Motor neuron (in vitro differentiated cells): Measurements from ENCODE around the gene RTN4R. TPM values are rescaled to one million over a fixed set of nuclear protein-coding genes. Genes with fewer than 3 reads are reported as not detected.

Experiments used
- ATAC-seq, 8 experiments: fragments of 200-7000 bp; cut with Tn5 transposase; replicated peaks in 6 of 8; 2 replicates each; pipeline ENCODE4 v1.8.0; 2021; ENCODE audit warnings: mild to moderate bottlenecking in 8 of 8, moderate library complexity in 8 of 8
- H3K27ac ChIP-seq, 2 donors: fragments of 250-450 bp; sonication (Bioruptor Pico); 2 replicates each; pipeline ENCODE4 v1.9.0; 2021; ENCODE audit warnings: antibody characterized with exemption in 2 of 2, mild to moderate bottlenecking in 2 of 2, moderate library complexity in 1 of 2
- H3K4me1 ChIP-seq, 2 donors: fragments of 250-450 bp; sonication (Bioruptor Pico); replicated peaks in 1 of 2; 2 replicates each; pipeline ENCODE4 v1.6.1; 2021; ENCODE audit warnings: antibody characterized with exemption in 2 of 2, mild to moderate bottlenecking in 2 of 2, moderate library complexity in 1 of 2
- H3K4me3 ChIP-seq, 5 donors: fragments of 250-450 bp; sonication (Bioruptor Pico); 2 replicates each; pipeline ENCODE4 v1.9.0; 2021; ENCODE audit warnings: antibody characterized with exemption in 5 of 5, mild to moderate bottlenecking in 5 of 5, moderate library complexity in 4 of 5
- WGBS, 10 experiments: fragments of 450-650 bp; shearing (Covaris generic); methylation state at CpG; one replicate each; pipeline ENCODE4 v1.0.0; 2022; 5-methylcytosine and 5-hydroxymethylcytosine counted together
- in situ Hi-C, 9 experiments: fragments of 400-800 bp; cut with MboI; loops; one replicate each; pipeline ENCODE4 v1.15.0; 2021; ENCODE audit warnings: low sequenced_read_pairs in 9 of 9, low pct_unique_long_range_greater_than_20kb in 2 of 9; ENCODE audit not compliant: unreplicated experiment in 9 of 9
- total RNA-seq, 8 experiments: library from RNA; unstranded; fragments of 300-600 nt; gene quantifications; 2 replicates each; pipeline versions ENCODE4 v1.2.3 to v1.2.4, GENCODE V29; 2022

The RTN4R gene
- total RNA-seq, 8 experiments from 2014 or later, result 1.0 to 17.7 (median 6.3) TPM

GRCh38 chr22:20203142-20203551 lies 65.0 kb downstream of the RTN4R start:
- Histone ChIP-seq H3K27ac (peak overlapping the region in 1 of 2 donors; percentile 32), H3K4me1 (peaks cover 58 to 60% of the 10 kb centered on the region in 2 donors), H3K4me3 (no peak overlapping the region)
- WGBS, 10 experiments, result 83% methylated on average over 1 of the region's 4 CpGs; no CpG with 5 or more reads in 9 of the 10 experiments
- ATAC-seq, result no peak
- in situ Hi-C loops, result no loop called here

- H3K4me1 ChIP-seq, result peaks cover 53 to 63% of the 10 kb centered on the region in 2 donors
- H3K27ac ChIP-seq, result no peak overlapping the region
- no peak for ATAC-seq
- in situ Hi-C loops, result no loop called here
- H3K4me3 ChIP-seq, result no peak overlapping the region
- 57 to 100% (median 100%) methylated on average over 1 to 6 of the region's 13 CpGs; no CpG with 5 or more reads in 5 of the 10 experiments for WGBS, 10 experiments
Measured at GRCh38 chr22:20201837-20202392, 66.2 kb downstream of the RTN4R start.

- whole genome bisulfite sequencing, 10 experiments, result 33 to 100% (median 85%) methylated on average over 1 to 4 of the region's 5 CpGs; no CpG with 5 or more reads in 2 of the 10 experiments
Measured at GRCh38 chr22:20199906-20200305, 68.2 kb downstream of the RTN4R start.

GRCh38 chr22:20199413-20199842 lies 68.7 kb downstream of the RTN4R start:
- 0 to 89% (median 79%) methylated on average over 1 of the region's 1 CpG; no CpG with 5 or more reads in 2 of the 10 experiments for WGBS, 10 experiments
- no peak for ATAC-seq
- peaks cover 39 to 48% of the 10 kb centered on the region in 2 donors for H3K4me1 ChIP-seq
- H3K27ac ChIP-seq, result no peak overlapping the region
- no peak overlapping the region for H3K4me3 ChIP-seq
- in situ Hi-C loops, result no loop called here

More at GRCh38 chr22:20199906-20200305, 68.2 kb downstream of the RTN4R start:
- H3K4me3 ChIP-seq, result no peak overlapping the region
- in situ Hi-C loops, result no loop called here
- ATAC-seq, result no peak
- H3K27ac ChIP-seq, result no peak overlapping the region
- H3K4me1 ChIP-seq, result peaks cover 43 to 53% of the 10 kb centered on the region in 2 donors

- Histone ChIP-seq H3K4me1 (peaks cover 32 to 41% of the 10 kb centered on the region in 2 donors), H3K4me3 (no peak overlapping the region), H3K27ac (peak overlapping the region; percentile 2 to 35)
- in situ Hi-C loops, result no loop called here
- ATAC-seq, result peak in 5 of 8 experiments; percentile 27 to 78 (median 43)
- WGBS, 10 experiments, result 0 to 65% (median 37%) methylated on average over 1 to 7 of the region's 10 CpGs; no CpG with 5 or more reads in 2 of the 10 experiments
Measured at GRCh38 chr22:20198557-20199319, 69.4 kb downstream of the RTN4R start.

- ATAC-seq, result peak in 1 of 8 experiments; percentile 13
- H3K4me3 ChIP-seq, result no peak overlapping the region
- 0 to 80% (median 77%) methylated on average over 1 to 5 of the region's 18 CpGs; no CpG with 5 or more reads in 5 of the 10 experiments for WGBS, 10 experiments
- peaks cover 35 to 37% of the 10 kb centered on the region in 2 donors for H3K4me1 ChIP-seq
- in situ Hi-C loops, result no loop called here
- peak overlapping the region in 1 of 2 donors; percentile 35 for H3K27ac ChIP-seq
Measured at GRCh38 chr22:20197407-20198030, 70.6 kb downstream of the RTN4R start.

- Histone ChIP-seq H3K4me3 (no peak overlapping the region), H3K4me1 (peaks cover 37 to 45% of the 10 kb centered on the region in 2 donors), H3K27ac (peak overlapping the region in 1 of 2 donors; percentile 37)
- WGBS, 10 experiments, result 60 to 100% (median 77%) methylated on average over 1 to 4 of the region's 19 CpGs; no CpG with 5 or more reads in 6 of the 10 experiments
- in situ Hi-C loops, result no loop called here
- ATAC-seq, result peak in 5 of 8 experiments; percentile 40 to 51 (median 46)
Measured at GRCh38 chr22:20196094-20196842, 71.8 kb downstream of the RTN4R start.

GRCh38 chr22:20194681-20195593 lies 73.2 kb downstream of the RTN4R start:
- Histone ChIP-seq H3K27ac (no peak overlapping the region), H3K4me3 (no peak overlapping the region), H3K4me1 (peaks cover 30 to 45% of the 10 kb centered on the region in 2 donors)
- 0 to 83% (median 20%) methylated on average over 1 to 2 of the region's 15 CpGs; no CpG with 5 or more reads in 7 of the 10 experiments for WGBS, 10 experiments
- no peak for ATAC-seq
- in situ Hi-C loops, result no loop called here

- Histone ChIP-seq H3K27ac (no peak overlapping the region), H3K4me3 (no peak overlapping the region), H3K4me1 (peaks cover 26 to 41% of the 10 kb centered on the region in 2 donors)
- no peak for ATAC-seq
- WGBS, 10 experiments, result 0 to 94% (median 70%) methylated on average over 1 to 4 of the region's 17 CpGs; no CpG with 5 or more reads in 6 of the 10 experiments
- in situ Hi-C loops, result no loop called here
Measured at GRCh38 chr22:20193761-20194494, 74.2 kb downstream of the RTN4R start.

- in situ Hi-C loops, result no loop called here
- H3K27ac ChIP-seq, result peak overlapping the region in 1 of 2 donors; percentile 8
- 42 to 100% (median 80%) methylated on average over 1 to 7 of the region's 20 CpGs; no CpG with 5 or more reads in 3 of the 10 experiments for WGBS, 10 experiments
- H3K4me1 ChIP-seq, result peaks cover 21 to 33% of the 10 kb centered on the region in 2 donors
- ATAC-seq, result peak in 1 of 8 experiments; percentile 35
- H3K4me3 ChIP-seq, result no peak overlapping the region
Measured at GRCh38 chr22:20192972-20193760, 75.0 kb downstream of the RTN4R start.
